HepG2 (cell line): Measurements from ENCODE around the gene C22orf39. TPM values are rescaled to one million over a fixed set of nuclear protein-coding genes. Genes with fewer than 3 reads are reported as not detected.
A peak's percentile ranks its signal among the peaks of the same experiment; 100 is the strongest.

ENCODE experiments used
- ATF7 ChIP-seq, 2 experiments: fragments of 450-650 bp in 1 of 2; sonication (generic) in 1 of 2; formaldehyde crosslinking in 1 of 2; IDR thresholded peaks; 2 replicates each; pipeline versions ENCODE4 v1.4.0 to v1.6.1; 2016 to 2020; ENCODE audit warnings: antibody characterized with exemption in 1 of 2, mild to moderate bottlenecking in 1 of 2, missing genetic modification reagents in 1 of 2
- DNMT3B ChIP-seq: conservative IDR thresholded peaks from 2 replicates; pipeline ENCODE4 v1.6.1; 2016; ENCODE audit warnings: missing biosample characterization, control low read depth
- FOXK2 ChIP-seq: fragments of 450-650 bp; IDR thresholded peaks from 2 replicates; pipeline ENCODE4 v1.6.1; 2016
- HNRNPUL1 ChIP-seq: fragments of 200-400 bp; formaldehyde crosslinking; IDR thresholded peaks from 2 replicates; pipeline ENCODE4 v1.6.1; 2017; ENCODE audit warnings: low read depth, mild to moderate bottlenecking, low read length, moderate library complexity
- ISL2 ChIP-seq: sonication (generic); formaldehyde crosslinking; IDR thresholded peaks from 2 replicates; pipeline ENCODE4 v1.5.0; 2020; ENCODE audit warnings: missing genetic modification reagents
- TBL1XR1 ChIP-seq: fragments of 150-350 bp; IDR thresholded peaks from 2 replicates; pipeline ENCODE4 v1.6.1; 2014; ENCODE audit warnings: borderline replicate concordance, low read length; ENCODE audit not compliant: partially characterized antibody
- YEATS4 ChIP-seq: sonication (generic); formaldehyde crosslinking; IDR thresholded peaks from 2 replicates; pipeline ENCODE4 v1.4.0; 2020; ENCODE audit warnings: missing genetic modification reagents, borderline replicate concordance
- ZHX2 ChIP-seq, 2 experiments: sonication (generic) in 1 of 2; formaldehyde crosslinking in 1 of 2; IDR thresholded peaks; 2 replicates each; pipeline versions ENCODE4 v1.6.1 to v1.9.0; 2014 to 2022; ENCODE audit warnings: antibody characterized with exemption in 1 of 2, borderline replicate concordance in 1 of 2, inconsistent platforms in 1 of 2, low read depth in 1 of 2, missing genetic modification reagents in 1 of 2
- ZNF180 ChIP-seq: sonication (generic); formaldehyde crosslinking; IDR thresholded peaks from 2 replicates; pipeline ENCODE4 v1.4.0; 2020; ENCODE audit warnings: low read depth, missing genetic modification reagents, borderline replicate concordance
- ZNF234 ChIP-seq: sonication (generic); formaldehyde crosslinking; conservative IDR thresholded peaks from 2 replicates; pipeline ENCODE4 v1.5.1; 2020; ENCODE audit warnings: mild to moderate bottlenecking, missing genetic modification reagents
- ZNF530 ChIP-seq: sonication (generic); formaldehyde crosslinking; IDR thresholded peaks from 2 replicates; pipeline ENCODE4 v1.5.0; 2020; ENCODE audit warnings: low read depth, mild to moderate bottlenecking, missing genetic modification reagents
- ZNF605 ChIP-seq: sonication (generic); formaldehyde crosslinking; IDR thresholded peaks from 2 replicates; pipeline ENCODE4 v1.8.0; 2022; ENCODE audit warnings: mild to moderate bottlenecking, missing genetic modification reagents
- ZNF747 ChIP-seq: sonication (generic); formaldehyde crosslinking; IDR thresholded peaks from 2 replicates; pipeline ENCODE4 v1.8.1; 2023; ENCODE audit warnings: missing genetic modification reagents, mild to moderate bottlenecking, borderline replicate concordance
- polyA plus RNA-seq, 8 experiments: library from polyadenylated mRNA; depleted of rRNA in 3 of 8; stranded (reverse) in 7 of 8; unstranded in 1 of 8; fragments of >200 nt; fragmentation: Illumina TruSeq in 4 of 8; extraction: Trizol in 4 of 8; gene quantifications; 2 replicates each; pipeline versions ENCODE4 v1.2.1 to v1.2.3, GENCODE V29; 2011 to 2016; ENCODE audit warnings: low read depth in 4 of 8, missing spikeins in 1 of 8, mixed read lengths in 1 of 8; ENCODE audit not compliant: insufficient read depth in 1 of 8
- total RNA-seq, 5 experiments: library from RNA; depleted of rRNA; stranded (reverse); fragments of >200 nt; fragmentation: Illumina TruSeq; extraction: Trizol; gene quantifications; 2 replicates each; pipeline ENCODE4 v1.2.3, GENCODE V29; 2016; ENCODE audit warnings: low read depth in 1 of 5
- TF ChIP-seq, protein P1 (sequence below): sonication (generic); formaldehyde crosslinking; IDR thresholded peaks from 2 replicates; pipeline ENCODE4 v1.8.0; 2022; ENCODE audit warnings: mild to moderate bottlenecking, missing genetic modification reagents, borderline replicate concordance
- TF ChIP-seq, protein P2 (sequence below): sonication (generic); formaldehyde crosslinking; IDR thresholded peaks from 2 replicates; pipeline ENCODE4 v1.5.0; 2020; ENCODE audit warnings: missing genetic modification reagents

Gene C22orf39
- total and polyA plus RNA-seq, 2 of the 13 experiments (the other 11 are each of a cell fraction or from before 2014, with no cell fraction given): 23.4 to 26.4 TPM

DNA sequence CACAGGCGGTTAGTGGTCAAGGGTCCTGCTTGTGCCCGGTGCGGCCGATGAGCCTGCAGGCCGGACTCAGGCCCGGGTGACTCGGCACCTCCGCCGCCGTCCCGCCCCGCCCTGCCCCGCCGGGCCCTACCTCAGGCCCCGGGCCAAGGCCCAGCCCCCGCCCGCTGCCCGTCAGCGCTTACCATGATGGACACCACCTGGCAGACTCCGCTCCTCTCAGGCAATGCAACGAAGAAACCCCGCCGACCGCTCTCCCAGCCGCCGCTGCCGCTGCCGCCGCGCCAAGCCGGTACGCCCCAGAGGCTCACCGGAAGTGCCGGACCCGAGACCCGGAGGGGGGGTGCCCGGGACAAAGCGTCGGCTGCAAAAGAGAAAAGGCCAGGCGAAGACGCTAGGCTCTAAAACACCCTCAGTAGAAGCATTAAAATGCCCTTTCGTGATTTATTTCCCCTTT, 31.4 kb upstream of the C22orf39 start, which contains the start of gene UFD1 (continued):
- TF ChIP-seq HNRNPUL1: no peak
- no peak for TF ChIP-seq ZNF530 (CRISPR knock-in tag)
- TF ChIP-seq DNMT3B (CRISPR knock-in tag): no peak
- TF ChIP-seq ZNF180 (CRISPR knock-in tag): no peak
- TF ChIP-seq ATF7 (IDR thresholded peaks at IDR 0.05): peak; percentile 79
- no peak for TF ChIP-seq ATF7 (CRISPR knock-in tag; IDR thresholded peaks at IDR 0.05)
- TF ChIP-seq, protein P1, sequence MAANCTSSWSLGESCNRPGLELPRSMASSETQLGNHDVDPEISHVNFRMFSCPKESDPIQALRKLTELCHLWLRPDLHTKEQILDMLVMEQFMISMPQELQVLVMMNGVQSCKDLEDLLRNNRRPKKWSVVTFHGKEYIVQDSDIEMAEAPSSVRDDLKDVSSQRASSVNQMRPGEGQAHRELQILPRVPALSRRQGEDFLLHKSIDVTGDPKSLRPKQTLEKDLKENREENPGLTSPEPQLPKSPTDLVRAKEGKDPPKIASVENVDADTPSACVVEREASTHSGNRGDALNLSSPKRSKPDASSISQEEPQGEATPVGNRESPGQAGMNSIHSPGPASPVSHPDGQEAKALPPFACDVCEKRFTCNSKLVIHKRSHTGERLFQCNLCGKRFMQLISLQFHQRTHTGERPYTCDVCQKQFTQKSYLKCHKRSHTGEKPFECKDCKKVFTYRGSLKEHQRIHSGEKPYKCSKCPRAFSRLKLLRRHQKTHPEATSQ (CRISPR knock-in tag): no peak
- TF ChIP-seq TBL1XR1: peak; percentile 4
- no peak; the same call in none of the 2 replicates for TF ChIP-seq YEATS4
- TF ChIP-seq ZNF234: no peak
- TF ChIP-seq, protein P2, sequence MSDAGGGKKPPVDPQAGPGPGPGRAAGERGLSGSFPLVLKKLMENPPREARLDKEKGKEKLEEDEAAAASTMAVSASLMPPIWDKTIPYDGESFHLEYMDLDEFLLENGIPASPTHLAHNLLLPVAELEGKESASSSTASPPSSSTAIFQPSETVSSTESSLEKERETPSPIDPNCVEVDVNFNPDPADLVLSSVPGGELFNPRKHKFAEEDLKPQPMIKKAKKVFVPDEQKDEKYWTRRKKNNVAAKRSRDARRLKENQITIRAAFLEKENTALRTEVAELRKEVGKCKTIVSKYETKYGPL: no peak
- 0 out of 2 replicates have a peak, but pooled peaks have one; percentile 5 for TF ChIP-seq ISL2 (CRISPR knock-in tag)
- no peak for TF ChIP-seq ZNF605 (CRISPR knock-in tag)
- TF ChIP-seq FOXK2: peak; percentile 98
- no peak for TF ChIP-seq ZNF747 (CRISPR knock-in tag)
- no peak for TF ChIP-seq ZHX2 (IDR thresholded peaks at IDR 0.05; ENCODE audit: low read depth)
- TF ChIP-seq ZHX2 (CRISPR knock-in tag; IDR thresholded peaks at IDR 0.05; ENCODE audit: borderline replicate concordance): no peak
